IMR-90 (cell line): Measurements from ENCODE around the gene LIMS1.
"Not testable (repeated sequence)": the region's sequence is repeated elsewhere in the genome, so short reads cannot be mapped to it uniquely, and the experiment has no call there.

ENCODE experiments used
- FOS ChIP-seq: fragments of 150-350 bp; IDR thresholded peaks from 2 replicates; pipeline ENCODE4 v1.6.1; 2016; ENCODE audit warnings: low read depth, low read length
- POLR2A ChIP-seq: IDR thresholded peaks from 2 replicates; pipeline ENCODE4 v1.6.1; 2012; ENCODE audit warnings: mild to moderate bottlenecking, low read depth, low read length
- TF ChIP-seq, protein P1 (sequence below): conservative IDR thresholded peaks from 2 replicates; pipeline ENCODE4 v1.5.1; 2012; ENCODE audit warnings: mild to moderate bottlenecking, low read depth, low read length, improper control_type of control experiment
- TF ChIP-seq, protein P2 (sequence below): fragments of 150-350 bp; IDR thresholded peaks from 2 replicates; pipeline ENCODE4 v1.6.1; 2017; ENCODE audit warnings: mild to moderate bottlenecking, antibody characterized with exemption, low read length, low read depth

DNA sequence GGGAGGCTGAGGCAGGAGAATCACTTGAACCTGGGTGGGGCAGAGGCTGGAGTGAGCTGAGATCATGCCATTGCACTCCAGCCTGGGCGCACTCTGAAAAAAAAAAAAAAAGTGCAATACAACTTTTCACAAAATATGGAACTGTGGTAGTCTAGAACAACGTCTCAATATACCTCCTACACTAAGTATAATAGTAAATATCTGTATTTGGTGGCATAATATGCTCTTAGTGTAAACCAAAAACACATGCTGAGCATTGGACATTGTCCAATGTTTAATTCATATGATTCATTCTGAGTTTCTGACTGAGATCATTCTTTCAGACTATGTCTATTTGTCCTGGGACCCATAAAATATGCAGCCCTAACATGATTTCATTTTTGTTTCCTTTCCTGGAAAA lies 19.8 kb upstream of the LIMS1 start:
- TF ChIP-seq, protein P1, sequence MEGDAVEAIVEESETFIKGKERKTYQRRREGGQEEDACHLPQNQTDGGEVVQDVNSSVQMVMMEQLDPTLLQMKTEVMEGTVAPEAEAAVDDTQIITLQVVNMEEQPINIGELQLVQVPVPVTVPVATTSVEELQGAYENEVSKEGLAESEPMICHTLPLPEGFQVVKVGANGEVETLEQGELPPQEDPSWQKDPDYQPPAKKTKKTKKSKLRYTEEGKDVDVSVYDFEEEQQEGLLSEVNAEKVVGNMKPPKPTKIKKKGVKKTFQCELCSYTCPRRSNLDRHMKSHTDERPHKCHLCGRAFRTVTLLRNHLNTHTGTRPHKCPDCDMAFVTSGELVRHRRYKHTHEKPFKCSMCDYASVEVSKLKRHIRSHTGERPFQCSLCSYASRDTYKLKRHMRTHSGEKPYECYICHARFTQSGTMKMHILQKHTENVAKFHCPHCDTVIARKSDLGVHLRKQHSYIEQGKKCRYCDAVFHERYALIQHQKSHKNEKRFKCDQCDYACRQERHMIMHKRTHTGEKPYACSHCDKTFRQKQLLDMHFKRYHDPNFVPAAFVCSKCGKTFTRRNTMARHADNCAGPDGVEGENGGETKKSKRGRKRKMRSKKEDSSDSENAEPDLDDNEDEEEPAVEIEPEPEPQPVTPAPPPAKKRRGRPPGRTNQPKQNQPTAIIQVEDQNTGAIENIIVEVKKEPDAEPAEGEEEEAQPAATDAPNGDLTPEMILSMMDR: not testable (repeated sequence)
- TF ChIP-seq, protein P2, sequence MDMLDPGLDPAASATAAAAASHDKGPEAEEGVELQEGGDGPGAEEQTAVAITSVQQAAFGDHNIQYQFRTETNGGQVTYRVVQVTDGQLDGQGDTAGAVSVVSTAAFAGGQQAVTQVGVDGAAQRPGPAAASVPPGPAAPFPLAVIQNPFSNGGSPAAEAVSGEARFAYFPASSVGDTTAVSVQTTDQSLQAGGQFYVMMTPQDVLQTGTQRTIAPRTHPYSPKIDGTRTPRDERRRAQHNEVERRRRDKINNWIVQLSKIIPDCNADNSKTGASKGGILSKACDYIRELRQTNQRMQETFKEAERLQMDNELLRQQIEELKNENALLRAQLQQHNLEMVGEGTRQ: not testable (repeated sequence)
- TF ChIP-seq FOS, POLR2A: not testable (repeated sequence)
